ENCODE data around the gene NFKBIA.

DNA sequence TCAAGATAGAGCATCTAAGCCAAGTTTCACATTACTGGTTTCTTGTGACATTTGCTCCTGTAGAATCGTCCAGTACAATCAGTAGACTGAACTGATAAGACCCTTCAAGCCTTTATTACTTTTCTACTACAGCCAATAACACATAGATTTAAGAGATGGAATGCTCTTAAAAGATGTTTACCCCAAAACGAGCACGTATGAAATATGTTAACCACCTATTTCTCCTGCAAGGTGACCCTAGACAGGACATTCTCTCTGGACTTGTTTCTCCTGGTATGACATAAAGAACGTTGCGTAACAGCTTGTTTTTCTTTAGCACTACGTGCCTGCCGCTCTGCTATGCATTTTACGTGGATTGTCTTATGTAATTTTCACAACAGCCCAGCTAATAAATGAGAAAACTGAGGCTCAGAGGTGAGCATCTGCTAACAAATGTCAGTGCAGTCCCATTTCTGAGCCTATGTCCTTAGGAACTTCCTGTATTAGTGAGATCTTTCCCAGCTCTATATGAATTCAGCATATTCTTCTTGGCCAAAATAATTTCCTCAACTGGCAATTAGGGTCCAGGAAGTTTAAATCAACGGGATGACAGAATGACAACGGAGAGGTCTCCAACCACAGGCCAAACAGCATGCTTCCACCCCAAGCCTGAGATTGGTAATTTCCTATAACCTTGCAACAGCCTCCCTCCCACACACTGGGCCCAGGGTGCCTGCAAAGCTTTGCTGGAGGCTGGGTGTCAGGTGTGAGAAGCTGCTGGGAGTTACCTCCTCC is 3.7 kb downstream of the NFKBIA start:
- TF ChIP-seq, protein P1, sequence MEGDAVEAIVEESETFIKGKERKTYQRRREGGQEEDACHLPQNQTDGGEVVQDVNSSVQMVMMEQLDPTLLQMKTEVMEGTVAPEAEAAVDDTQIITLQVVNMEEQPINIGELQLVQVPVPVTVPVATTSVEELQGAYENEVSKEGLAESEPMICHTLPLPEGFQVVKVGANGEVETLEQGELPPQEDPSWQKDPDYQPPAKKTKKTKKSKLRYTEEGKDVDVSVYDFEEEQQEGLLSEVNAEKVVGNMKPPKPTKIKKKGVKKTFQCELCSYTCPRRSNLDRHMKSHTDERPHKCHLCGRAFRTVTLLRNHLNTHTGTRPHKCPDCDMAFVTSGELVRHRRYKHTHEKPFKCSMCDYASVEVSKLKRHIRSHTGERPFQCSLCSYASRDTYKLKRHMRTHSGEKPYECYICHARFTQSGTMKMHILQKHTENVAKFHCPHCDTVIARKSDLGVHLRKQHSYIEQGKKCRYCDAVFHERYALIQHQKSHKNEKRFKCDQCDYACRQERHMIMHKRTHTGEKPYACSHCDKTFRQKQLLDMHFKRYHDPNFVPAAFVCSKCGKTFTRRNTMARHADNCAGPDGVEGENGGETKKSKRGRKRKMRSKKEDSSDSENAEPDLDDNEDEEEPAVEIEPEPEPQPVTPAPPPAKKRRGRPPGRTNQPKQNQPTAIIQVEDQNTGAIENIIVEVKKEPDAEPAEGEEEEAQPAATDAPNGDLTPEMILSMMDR (conservative IDR thresholded peaks at IDR 0.05 in 1 of 2, IDR thresholded peaks at IDR 0.05 in 1 of 2; ENCODE audit: extremely low read depth in 1 of 2, insufficient read depth in 1 of 2, low read depth in 1 of 2, low read length in 2 of 2), result no peak
- no peak for TF ChIP-seq EZH2 (IDR thresholded peaks at IDR 0.05; ENCODE audit: borderline replicate concordance, low read length)

Measured in mammary epithelial cell (primary cell).